ENCODE measurements around the gene PPP1R37.

The PPP1R37 gene

DNA sequence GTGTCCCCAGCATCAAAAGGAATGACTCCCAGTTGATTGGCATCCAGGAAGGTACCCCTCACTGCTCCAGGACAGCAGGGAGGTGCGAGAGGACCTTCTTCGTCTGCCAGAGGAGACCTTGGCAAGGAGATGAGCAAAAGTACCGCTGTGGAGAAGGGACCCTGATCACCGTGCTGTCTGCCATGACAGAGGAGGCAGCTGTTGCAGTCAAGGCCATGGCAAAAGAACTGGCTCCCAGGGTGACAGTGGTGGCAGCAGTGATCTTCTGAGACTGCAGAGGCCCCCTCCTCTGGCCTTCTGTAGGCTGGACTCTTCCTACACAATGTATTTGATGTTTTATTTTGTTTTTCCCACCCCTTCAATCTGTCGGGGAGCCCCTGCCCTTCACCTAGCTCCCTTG is 35.8 kb downstream of the PPP1R37 start:
- Histone ChIP-seq H2AFZ (ENCODE audit: low read depth) (no peak overlapping the region), H3K27ac (no peak overlapping the region), H3K9ac (no peak overlapping the region), H3K36me3 (ENCODE audit: insufficient read depth) (no peaks in the 10 kb centered on the region), H3K4me2 (no peak overlapping the region), H3K4me1 (ENCODE audit: low read depth, poor library complexity, severe bottlenecking) (peaks cover 73% of the 10 kb centered on the region), H4K20me1 (ENCODE audit: insufficient read depth) (no peaks in the 10 kb centered on the region), H3K27me3 (ENCODE audit: insufficient read depth, low read depth) (no peaks in the 10 kb centered on the region), H3K4me3 (IDR thresholded peaks at IDR 0.05; ENCODE audit: insufficient read depth, low read depth, low read length) (no peak overlapping the region), H3K79me2 (ENCODE audit: insufficient read depth, low read depth) (peaks cover 78% of the 10 kb centered on the region)
- TF ChIP-seq, protein P1, sequence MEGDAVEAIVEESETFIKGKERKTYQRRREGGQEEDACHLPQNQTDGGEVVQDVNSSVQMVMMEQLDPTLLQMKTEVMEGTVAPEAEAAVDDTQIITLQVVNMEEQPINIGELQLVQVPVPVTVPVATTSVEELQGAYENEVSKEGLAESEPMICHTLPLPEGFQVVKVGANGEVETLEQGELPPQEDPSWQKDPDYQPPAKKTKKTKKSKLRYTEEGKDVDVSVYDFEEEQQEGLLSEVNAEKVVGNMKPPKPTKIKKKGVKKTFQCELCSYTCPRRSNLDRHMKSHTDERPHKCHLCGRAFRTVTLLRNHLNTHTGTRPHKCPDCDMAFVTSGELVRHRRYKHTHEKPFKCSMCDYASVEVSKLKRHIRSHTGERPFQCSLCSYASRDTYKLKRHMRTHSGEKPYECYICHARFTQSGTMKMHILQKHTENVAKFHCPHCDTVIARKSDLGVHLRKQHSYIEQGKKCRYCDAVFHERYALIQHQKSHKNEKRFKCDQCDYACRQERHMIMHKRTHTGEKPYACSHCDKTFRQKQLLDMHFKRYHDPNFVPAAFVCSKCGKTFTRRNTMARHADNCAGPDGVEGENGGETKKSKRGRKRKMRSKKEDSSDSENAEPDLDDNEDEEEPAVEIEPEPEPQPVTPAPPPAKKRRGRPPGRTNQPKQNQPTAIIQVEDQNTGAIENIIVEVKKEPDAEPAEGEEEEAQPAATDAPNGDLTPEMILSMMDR (conservative IDR thresholded peaks at IDR 0.05; ENCODE audit: low read depth, low read length), result no peak

DNA sequence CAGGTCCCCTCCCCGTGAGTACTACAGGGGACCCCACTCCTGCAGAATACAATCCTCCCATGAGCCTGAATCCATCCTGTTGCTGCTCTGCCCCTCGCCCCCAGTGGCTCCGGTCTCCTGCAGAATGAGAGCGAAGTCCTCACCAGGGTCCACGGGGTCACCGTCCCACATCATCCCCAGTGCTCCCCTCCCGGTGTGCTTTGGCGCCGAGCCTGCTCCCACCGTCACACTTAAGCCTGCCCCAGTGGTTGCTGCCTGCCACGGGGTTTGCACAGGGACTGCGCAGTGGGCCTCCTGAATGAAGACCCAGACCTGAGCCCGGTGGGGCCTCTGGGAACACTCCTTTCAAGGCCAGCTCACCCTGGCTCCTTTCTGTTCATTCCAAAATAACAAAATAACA is 37.3 kb downstream of the PPP1R37 start:
- Histone ChIP-seq H3K4me2 (peak overlapping the region; percentile 47), H4K20me1 (ENCODE audit: insufficient read depth) (no peaks in the 10 kb centered on the region), H3K27ac (peak overlapping the region; percentile 60; the same call in 1 of the 2 replicates), H3K4me3 (IDR thresholded peaks at IDR 0.05; ENCODE audit: insufficient read depth, low read depth, low read length) (no peak overlapping the region), H2AFZ (ENCODE audit: low read depth) (no peak overlapping the region), H3K79me2 (ENCODE audit: insufficient read depth, low read depth) (peaks cover 80% of the 10 kb centered on the region), H3K27me3 (ENCODE audit: insufficient read depth, low read depth) (no peaks in the 10 kb centered on the region), H3K36me3 (ENCODE audit: insufficient read depth) (no peaks in the 10 kb centered on the region), H3K4me1 (ENCODE audit: low read depth, poor library complexity, severe bottlenecking) (peaks cover 87% of the 10 kb centered on the region), H3K9ac (no peak overlapping the region; the same call in 1 of the 2 replicates)
- TF ChIP-seq, protein P1 (conservative IDR thresholded peaks at IDR 0.05; ENCODE audit: low read depth, low read length), result no peak

DNA sequence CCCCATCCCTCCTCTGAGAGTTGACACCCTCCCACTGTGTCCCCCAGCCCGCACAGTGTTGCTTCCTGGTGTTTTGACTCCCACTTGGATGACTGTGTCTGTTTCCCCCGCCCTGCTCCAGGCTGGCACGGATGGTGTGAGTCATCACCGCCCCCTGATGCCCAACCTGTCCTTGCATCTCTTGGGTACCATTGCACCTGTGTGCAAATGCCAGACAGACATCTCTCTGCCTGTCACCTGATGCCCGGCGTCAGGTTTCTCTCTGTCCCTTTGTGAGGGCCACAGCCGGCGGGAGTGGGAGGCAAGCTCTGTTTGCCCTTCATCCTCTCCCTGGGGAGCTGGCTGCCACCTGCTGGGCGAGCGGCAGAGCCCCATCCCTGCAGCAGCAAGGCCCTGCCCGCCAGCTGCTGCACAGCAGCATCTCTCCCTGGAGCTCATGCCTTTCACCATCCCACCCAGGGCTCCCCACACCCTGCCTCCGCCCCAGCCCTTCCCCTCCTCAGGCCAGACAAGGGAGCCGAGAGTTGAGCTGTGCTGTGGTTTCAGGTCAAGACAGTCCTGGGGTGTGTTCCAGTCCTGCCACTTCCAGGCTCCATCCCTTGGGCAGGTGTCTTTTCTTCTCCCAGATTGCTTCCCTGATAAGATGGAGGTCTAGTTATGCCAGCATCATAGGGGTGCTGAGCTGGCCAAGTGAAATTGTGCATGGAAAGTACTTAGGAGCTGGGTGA is 38.1 kb downstream of the PPP1R37 start:
- TF ChIP-seq, protein P1 (conservative IDR thresholded peaks at IDR 0.05; ENCODE audit: low read depth, low read length), result peak; percentile 76
- H3K4me1 ChIP-seq (ENCODE audit: low read depth, poor library complexity, severe bottlenecking), result peaks cover 88% of the 10 kb centered on the region
- H3K4me3 ChIP-seq (IDR thresholded peaks at IDR 0.05; ENCODE audit: insufficient read depth, low read depth, low read length), result no peak overlapping the region
- H3K27ac ChIP-seq, result peak overlapping the region; percentile 60
- H3K27me3 ChIP-seq (ENCODE audit: insufficient read depth, low read depth), result no peaks in the 10 kb centered on the region
- peak overlapping the region; percentile 4; the same call in 1 of the 2 replicates for H3K9ac ChIP-seq
- H3K36me3 ChIP-seq (ENCODE audit: insufficient read depth), result no peaks in the 10 kb centered on the region
- no peaks in the 10 kb centered on the region for H4K20me1 ChIP-seq (ENCODE audit: insufficient read depth)
- H3K79me2 ChIP-seq (ENCODE audit: insufficient read depth, low read depth), result peaks cover 88% of the 10 kb centered on the region
- peak overlapping the region; percentile 47 for H3K4me2 ChIP-seq
- no peak overlapping the region for H2AFZ ChIP-seq (ENCODE audit: low read depth)

DNA sequence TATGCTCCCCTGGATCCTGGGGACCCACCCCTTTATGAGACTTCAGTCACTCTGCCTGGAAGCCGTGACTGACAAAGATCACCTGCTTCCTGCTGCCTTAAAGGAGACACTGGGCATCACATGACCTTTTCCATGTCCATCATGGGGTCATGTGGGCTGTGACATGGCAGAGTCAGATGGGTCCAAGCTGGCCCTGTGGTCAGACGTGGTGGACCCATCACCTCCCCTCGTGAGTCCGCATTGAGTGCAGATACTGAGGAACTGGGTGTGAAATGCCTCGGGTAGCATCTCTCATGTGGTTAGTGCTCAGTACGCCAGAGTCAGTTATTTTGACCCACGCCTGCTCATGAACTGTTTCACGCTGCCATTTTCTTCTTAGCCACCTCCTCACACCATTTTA is 40.7 kb downstream of the PPP1R37 start:
- Histone ChIP-seq H3K4me3 (IDR thresholded peaks at IDR 0.05; ENCODE audit: insufficient read depth, low read depth, low read length) (no peak overlapping the region), H2AFZ (ENCODE audit: low read depth) (no peak overlapping the region), H3K27ac (no peak overlapping the region; the same call in 1 of the 2 replicates), H3K36me3 (ENCODE audit: insufficient read depth) (no peaks in the 10 kb centered on the region), H3K27me3 (ENCODE audit: insufficient read depth, low read depth) (no peaks in the 10 kb centered on the region), H3K9ac (no peak overlapping the region), H3K4me1 (ENCODE audit: low read depth, poor library complexity, severe bottlenecking) (peaks cover 97% of the 10 kb centered on the region), H4K20me1 (ENCODE audit: insufficient read depth) (no peaks in the 10 kb centered on the region), H3K4me2 (no peak overlapping the region; the same call in 1 of the 2 replicates), H3K79me2 (ENCODE audit: insufficient read depth, low read depth) (peaks cover 70% of the 10 kb centered on the region)
- TF ChIP-seq, protein P1 (conservative IDR thresholded peaks at IDR 0.05; ENCODE audit: low read depth, low read length), result no peak

Data from KMS-11 (cell line).